Parathyroid adenoma (tissue), 2 donors: ENCODE measurements around the gene RFX2.
"Not testable (repeated sequence)": the region's sequence is repeated elsewhere in the genome, so short reads cannot be mapped to it uniquely, and the experiment has no call there.

ENCODE experiments used
- H2AFZ ChIP-seq: fragments of 300-600 bp; sonication (generic); one replicate; pipeline ENCODE4 v1.7.0; 2017; ENCODE audit warnings: antibody characterized with exemption, mild to moderate bottlenecking
- H3K27ac ChIP-seq: fragments of 300-600 bp; sonication (generic); one replicate; pipeline ENCODE4 v1.7.0; 2017
- H3K27me3 ChIP-seq: fragments of 300-600 bp; sonication (generic); one replicate; pipeline ENCODE4 v1.7.0; 2017; ENCODE audit warnings: low read length; ENCODE audit not compliant: control insufficient read depth, insufficient read depth
- H3K36me3 ChIP-seq: fragments of 300-600 bp; sonication (generic); one replicate; pipeline ENCODE4 v1.7.0; 2017; ENCODE audit warnings: low read length; ENCODE audit not compliant: control insufficient read depth, insufficient read depth
- H3K4me1 ChIP-seq: fragments of 300-600 bp; sonication (generic); one replicate; pipeline ENCODE4 v1.7.0; 2017; ENCODE audit warnings: control low read depth
- H3K4me2 ChIP-seq: fragments of 300-600 bp; sonication (generic); one replicate; pipeline ENCODE4 v1.7.0; 2017; ENCODE audit warnings: low read length
- H3K4me3 ChIP-seq: fragments of 300-600 bp; sonication (generic); one replicate; pipeline ENCODE4 v1.7.0; 2017; ENCODE audit warnings: low read depth, low read length
- H3K79me2 ChIP-seq: fragments of 300-600 bp; sonication (generic); one replicate; pipeline ENCODE4 v1.7.0; 2017; ENCODE audit warnings: control low read depth
- H3K9ac ChIP-seq: fragments of 300-600 bp; sonication (generic); one replicate; pipeline ENCODE4 v1.7.0; 2017; ENCODE audit warnings: mild to moderate bottlenecking
- H3K9me3 ChIP-seq: fragments of 300-600 bp; sonication (generic); one replicate; pipeline ENCODE4 v1.7.0; 2017; ENCODE audit warnings: low read length; ENCODE audit not compliant: control insufficient read depth
- CTCF ChIP-seq: fragments of 300-600 bp; sonication (generic); IDR thresholded peaks from one replicate; pipeline ENCODE4 v1.7.0; 2017; ENCODE audit warnings: antibody characterized with exemption, mild to moderate bottlenecking
- donor health status: primary hyperparathyroidism.

The RFX2 gene

GRCh38 chr19:5966215-5966614 is 144.1 kb downstream of the RFX2 start:
- Histone ChIP-seq H3K4me2 (no peak overlapping the region), H3K27me3 (no peaks in the 10 kb centered on the region), H3K4me1 (peaks cover 14% of the 10 kb centered on the region)

GRCh38 chr19:5964816-5965565 is 145.3 kb downstream of the RFX2 start:
- H3K9me3 ChIP-seq, result no peaks in the 10 kb centered on the region
- no peak overlapping the region for H3K27ac ChIP-seq
- H3K4me1 ChIP-seq, result peaks cover 25% of the 10 kb centered on the region
- H3K36me3 ChIP-seq, result no peaks in the 10 kb centered on the region
- H3K79me2 ChIP-seq, result peaks cover 78% of the 10 kb centered on the region
- no peak overlapping the region for H3K4me3 ChIP-seq
- TF ChIP-seq CTCF, result no peak
- H3K9ac ChIP-seq, result no peak overlapping the region
- no peaks in the 10 kb centered on the region for H3K27me3 ChIP-seq
- H3K4me2 ChIP-seq, result no peak overlapping the region
- no peak overlapping the region for H2AFZ ChIP-seq

More at GRCh38 chr19:5966215-5966614, 144.1 kb downstream of the RFX2 start:
- Histone ChIP-seq H3K27ac (no peak overlapping the region), H3K36me3 (no peaks in the 10 kb centered on the region), H2AFZ (no peak overlapping the region), H3K79me2 (peaks cover 75% of the 10 kb centered on the region), H3K9me3 (no peaks in the 10 kb centered on the region), H3K9ac (no peak overlapping the region), H3K4me3 (no peak overlapping the region)
- TF ChIP-seq CTCF, result no peak

- Histone ChIP-seq H3K36me3 (no peaks in the 10 kb centered on the region), H3K4me2 (no peak overlapping the region), H3K4me3 (no peak overlapping the region), H3K27me3 (no peaks in the 10 kb centered on the region), H3K9me3 (no peaks in the 10 kb centered on the region), H3K79me2 (peaks cover 81% of the 10 kb centered on the region), H3K9ac (no peak overlapping the region), H2AFZ (no peak overlapping the region), H3K4me1 (peaks cover 26% of the 10 kb centered on the region), H3K27ac (no peak overlapping the region)
- TF ChIP-seq CTCF, result no peak
These were observed 146.4 kb downstream of the RFX2 start for GRCh38 chr19:5963855-5964254.

- not testable (repeated sequence) for H3K27ac ChIP-seq, H3K27me3 ChIP-seq, H3K9me3 ChIP-seq, H3K4me2 ChIP-seq, H3K9ac ChIP-seq, H2AFZ ChIP-seq, H3K4me3 ChIP-seq, H3K36me3 ChIP-seq
- H3K4me1 ChIP-seq, result peaks cover 26% of the 10 kb centered on the region
- peaks cover 87% of the 10 kb centered on the region for H3K79me2 ChIP-seq
These were observed 147.0 kb downstream of the RFX2 start for GRCh38 chr19:5963259-5963658.

GRCh38 chr19:5961969-5962945 is 148.0 kb downstream of the RFX2 start:
- peaks cover 93% of the 10 kb centered on the region for H3K79me2 ChIP-seq
- H3K4me3 ChIP-seq, result no peak overlapping the region
- no peaks in the 10 kb centered on the region for H3K27me3 ChIP-seq
- no peaks in the 10 kb centered on the region for H3K36me3 ChIP-seq
- no peak overlapping the region for H3K9ac ChIP-seq
- no peak for TF ChIP-seq CTCF
- no peaks in the 10 kb centered on the region for H3K9me3 ChIP-seq
- H2AFZ ChIP-seq, result no peak overlapping the region
- H3K4me1 ChIP-seq, result peaks cover 26% of the 10 kb centered on the region
- H3K4me2 ChIP-seq, result peak overlapping the region; percentile 24
- H3K27ac ChIP-seq, result peak overlapping the region; percentile 49

- H3K9me3 ChIP-seq, H3K4me3 ChIP-seq, H3K9ac ChIP-seq, H3K36me3 ChIP-seq, H3K27me3 ChIP-seq, H2AFZ ChIP-seq: not testable (repeated sequence)
- Histone ChIP-seq H3K79me2 (peaks cover 93% of the 10 kb centered on the region), H3K27ac (peak overlapping the region; percentile 49), H3K4me1 (peaks cover 26% of the 10 kb centered on the region), H3K4me2 (peak overlapping the region; percentile 24)
These were observed 148.7 kb downstream of the RFX2 start for GRCh38 chr19:5961641-5961968.
